HUDEP-2 (cell line): ENCODE results near the gene FBRSL1.
"Not testable (repeated sequence)": the region's sequence is repeated elsewhere in the genome, so short reads cannot be mapped to it uniquely, and the experiment has no call there.

Source experiments
- DNase-seq, 76 experiments: peaks; one replicate each; lab custom pipeline; 2025; ENCODE audit not compliant: unreplicated experiment in 76 of 76; lab: John Stamatoyannopoulos, UW

The FBRSL1 gene

GRCh38 chr12:132489602-132490266 lies at the start of gene FBRSL1:
Gene FBRSL1 (plus strand): TSS chr12:132490151.
- DNase-seq: peak in 72 of 76 experiments; percentile 30 to 94 (median 85)

- DNase-seq: not testable (repeated sequence)
Observed at GRCh38 chr12:132440420-132440819, 49.5 kb upstream of the FBRSL1 start.

DNA sequence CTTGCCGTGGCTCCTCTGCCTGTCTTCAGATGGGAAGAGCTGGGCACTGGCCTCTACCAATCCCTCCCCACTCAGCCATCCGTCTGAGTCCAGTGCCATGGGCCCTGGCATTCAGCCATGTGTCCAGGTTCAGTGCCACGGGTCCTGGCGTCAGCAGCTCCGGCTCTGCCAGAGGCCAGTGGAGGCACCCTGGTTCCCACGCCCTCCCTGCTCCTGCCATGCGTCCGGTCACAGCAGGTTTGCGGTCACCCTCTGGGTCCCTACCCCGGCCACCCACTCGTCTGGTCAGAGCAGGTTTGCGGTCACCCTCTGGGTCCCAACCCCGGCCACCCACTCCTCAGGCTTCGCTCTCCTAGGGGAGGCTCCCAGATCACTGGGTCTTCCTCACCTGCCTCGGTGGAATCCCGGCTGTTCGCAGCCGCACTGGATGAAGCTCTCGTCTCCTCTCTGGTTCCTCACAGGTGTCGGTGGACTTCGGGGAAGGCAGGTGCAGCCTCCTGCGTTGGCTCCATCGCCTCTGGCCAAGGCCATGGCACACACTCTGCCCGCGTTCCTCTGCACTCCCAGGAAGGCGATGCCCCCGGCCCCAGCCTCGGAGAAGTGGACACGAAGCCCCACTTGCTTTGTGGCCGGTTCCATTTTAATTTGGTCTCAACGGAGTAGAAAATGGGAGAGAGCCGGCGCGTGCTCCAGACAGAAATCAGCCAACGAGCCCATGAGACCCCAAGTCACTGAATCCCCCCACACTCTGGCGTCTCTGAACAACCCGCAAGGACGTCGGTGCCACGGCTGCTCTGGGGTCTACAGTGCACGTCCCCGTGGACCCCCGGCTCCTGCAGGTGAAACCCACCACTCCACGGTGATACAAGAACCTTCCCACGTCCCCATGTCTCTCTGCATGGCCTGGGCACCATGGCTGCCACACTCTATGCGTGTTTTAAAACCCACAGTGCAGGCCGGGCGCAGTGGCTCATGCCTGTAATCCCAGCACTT lies 47.8 kb upstream of the FBRSL1 start:
- DNase-seq: no peak

GRCh38 chr12:132443091-132443490 lies 46.9 kb upstream of the FBRSL1 start:
- no peak for DNase-seq

DNA sequence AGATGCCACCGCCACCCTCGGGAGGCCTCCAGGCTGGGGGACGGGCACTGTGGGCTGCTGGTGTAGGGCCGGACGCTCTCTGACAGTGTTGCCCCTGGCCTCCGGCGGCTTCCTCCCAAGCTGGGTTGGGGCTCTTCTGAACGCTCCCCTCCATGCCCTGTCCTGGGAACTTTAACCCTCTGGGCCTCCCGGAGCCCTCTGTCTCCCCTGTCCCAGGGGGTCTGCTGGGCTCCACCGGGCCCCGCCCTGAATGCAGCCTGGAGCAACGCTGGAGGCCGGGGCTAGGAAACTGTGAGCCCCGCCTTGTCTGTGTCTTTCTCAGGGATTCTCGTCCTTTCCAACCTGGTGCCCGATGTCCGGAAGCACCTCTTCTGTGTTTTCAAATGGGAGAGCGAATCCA lies 45.7 kb upstream of the FBRSL1 start:
- no peak for DNase-seq

DNA sequence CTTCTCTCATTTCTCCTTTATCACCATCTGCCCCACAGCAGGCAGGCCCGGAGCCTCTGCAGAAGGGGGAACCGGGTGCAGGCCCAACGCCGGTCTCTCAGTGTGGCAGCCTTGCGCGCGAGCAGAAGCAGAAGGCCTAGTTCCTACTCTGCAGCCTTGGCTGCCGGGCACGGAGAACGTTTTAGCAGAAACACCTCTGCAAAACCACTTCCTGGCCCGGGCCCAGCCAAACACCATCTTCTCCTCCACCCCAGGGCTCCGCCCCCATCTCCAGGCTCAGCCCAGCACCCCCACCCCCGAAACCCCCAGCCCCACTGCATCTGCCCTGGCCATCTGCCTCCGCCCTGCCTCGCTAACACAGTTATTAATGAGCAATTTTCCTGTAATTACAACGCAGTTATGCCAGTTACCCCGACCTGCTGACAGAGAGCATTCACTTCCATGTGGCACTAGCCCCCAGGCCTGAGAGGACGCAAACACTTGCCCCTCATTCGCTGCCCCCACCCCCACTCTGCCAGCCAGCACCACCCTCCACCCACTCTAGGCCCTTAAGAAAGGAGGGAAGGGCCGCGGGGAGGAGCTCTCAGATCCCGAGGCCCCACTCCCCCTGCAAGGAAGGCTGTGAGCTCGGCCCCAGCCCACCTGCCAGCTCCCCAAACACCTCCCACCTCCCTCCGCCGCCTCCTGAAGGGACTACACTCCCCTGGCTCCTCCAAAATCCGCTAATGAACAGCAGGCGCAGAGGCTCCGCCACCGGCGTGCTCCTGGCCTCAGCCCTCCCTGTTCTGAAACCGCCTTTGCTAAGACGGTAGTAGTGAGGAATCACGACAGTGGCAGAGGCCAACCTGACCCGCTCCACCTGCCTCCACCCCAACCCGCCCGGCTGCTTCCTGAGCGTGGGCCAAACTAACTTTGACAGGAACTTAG lies 44.7 kb upstream of the FBRSL1 start:
- DNase-seq: no peak

- no peak for DNase-seq
Observed at GRCh38 chr12:132445884-132446632, 43.9 kb upstream of the FBRSL1 start.

GRCh38 chr12:132446633-132447326 lies 43.2 kb upstream of the FBRSL1 start:
- DNase-seq: peak in 1 of 76 experiments; percentile 6

DNA sequence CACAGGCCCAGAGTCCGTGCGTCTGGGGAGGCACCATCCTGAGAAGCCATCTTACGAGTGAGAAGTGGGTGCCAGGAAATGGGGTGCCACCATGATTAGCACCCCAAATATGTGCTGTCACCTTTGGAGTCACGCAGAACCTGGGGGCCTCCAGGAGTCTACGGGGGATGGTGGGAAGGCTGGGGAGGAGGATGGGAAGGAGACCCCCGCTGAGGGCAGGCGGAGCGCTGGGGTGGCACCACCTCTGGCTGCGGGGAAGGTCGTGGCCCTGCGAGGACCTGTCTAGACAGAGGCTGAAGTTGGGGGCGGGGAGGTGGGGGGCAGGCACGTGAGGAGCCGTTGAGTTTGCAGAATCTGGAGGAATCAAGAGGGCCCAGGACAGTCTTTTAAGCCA lies 42.6 kb upstream of the FBRSL1 start:
- DNase-seq: no peak

- peak in 10 of 76 experiments; percentile 34 to 87 (median 73) for DNase-seq
Observed at GRCh38 chr12:132447731-132448462, 42.1 kb upstream of the FBRSL1 start.

- DNase-seq: no peak
Observed at GRCh38 chr12:132448463-132448820, 41.5 kb upstream of the FBRSL1 start.

- DNase-seq: no peak
Observed at GRCh38 chr12:132449565-132450417, 40.2 kb upstream of the FBRSL1 start.

GRCh38 chr12:132450418-132451171 lies 39.4 kb upstream of the FBRSL1 start:
- DNase-seq: no peak

DNA sequence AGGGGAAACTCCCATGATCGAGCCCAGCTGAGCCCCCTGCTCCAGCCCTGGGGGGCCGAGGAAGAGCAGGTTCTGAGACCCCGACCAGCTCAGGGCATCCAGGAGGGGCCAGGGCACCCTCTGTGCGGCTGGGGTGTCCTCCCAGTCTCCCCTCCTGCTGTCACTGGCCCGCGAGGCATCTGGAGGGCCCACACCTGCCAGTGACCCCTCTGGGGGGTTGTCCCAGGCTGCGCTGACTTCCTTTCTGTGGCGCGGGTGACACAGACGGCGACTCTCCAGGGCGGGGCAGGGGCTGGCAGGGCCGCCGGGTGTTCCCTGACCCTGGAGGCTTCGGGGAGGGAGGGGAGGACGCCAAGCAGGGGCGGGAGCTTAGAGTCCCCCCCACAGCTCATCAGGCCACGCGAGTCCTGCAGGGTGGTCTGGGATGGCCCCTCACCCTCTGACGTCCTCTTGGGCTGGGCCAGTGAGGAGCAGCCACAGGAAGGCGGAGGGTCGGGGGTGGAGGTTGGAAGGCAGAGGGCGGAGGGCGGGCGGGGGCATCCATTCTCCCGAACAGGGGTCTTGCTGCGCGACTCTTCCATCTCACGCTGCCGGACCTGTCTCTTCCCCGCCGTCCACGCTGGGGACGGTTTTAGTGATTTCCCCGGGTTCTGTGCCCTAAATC lies 38.6 kb upstream of the FBRSL1 start:
- DNase-seq: no peak

GRCh38 chr12:132451836-132452195 lies 38.1 kb upstream of the FBRSL1 start:
- DNase-seq: no peak

- no peak for DNase-seq
Observed at GRCh38 chr12:132452596-132453350, 37.2 kb upstream of the FBRSL1 start.
